IPS-20b (cell line): ENCODE results near the gene ZNF574.

Experiments
- H3K27ac ChIP-seq: one replicate; pipeline ENCODE4 v1.5.1; 2013; ENCODE audit warnings: low read length
- H3K27me3 ChIP-seq: 2 replicates; pipeline ENCODE4 v1.6.1; 2013; ENCODE audit warnings: mild to moderate bottlenecking, low read length, inconsistent platforms; ENCODE audit not compliant: insufficient read depth
- H3K36me3 ChIP-seq: 2 replicates; pipeline ENCODE4 v1.6.1; 2013; ENCODE audit warnings: low read depth, mild to moderate bottlenecking, inconsistent platforms, low read length, moderate library complexity; ENCODE audit not compliant: insufficient read depth
- H3K4me1 ChIP-seq: 2 replicates; pipeline ENCODE4 v1.6.1; 2013; ENCODE audit warnings: mild to moderate bottlenecking, control low read depth, inconsistent platforms, low read length, moderate library complexity; ENCODE audit not compliant: insufficient read depth
- H3K4me3 ChIP-seq: 2 replicates; pipeline ENCODE4 v1.5.1; 2013; ENCODE audit warnings: mild to moderate bottlenecking, low read length, inconsistent platforms
- H3K9ac ChIP-seq: 2 replicates; pipeline ENCODE4 v1.6.1; 2013; ENCODE audit warnings: low read depth, mild to moderate bottlenecking, inconsistent platforms, low read length, moderate library complexity
- H3K9me3 ChIP-seq: 2 replicates; pipeline ENCODE4 v1.6.1; 2013; ENCODE audit warnings: mild to moderate bottlenecking, low read depth, low read length, inconsistent platforms; ENCODE audit not compliant: insufficient read depth

The ZNF574 gene

DNA sequence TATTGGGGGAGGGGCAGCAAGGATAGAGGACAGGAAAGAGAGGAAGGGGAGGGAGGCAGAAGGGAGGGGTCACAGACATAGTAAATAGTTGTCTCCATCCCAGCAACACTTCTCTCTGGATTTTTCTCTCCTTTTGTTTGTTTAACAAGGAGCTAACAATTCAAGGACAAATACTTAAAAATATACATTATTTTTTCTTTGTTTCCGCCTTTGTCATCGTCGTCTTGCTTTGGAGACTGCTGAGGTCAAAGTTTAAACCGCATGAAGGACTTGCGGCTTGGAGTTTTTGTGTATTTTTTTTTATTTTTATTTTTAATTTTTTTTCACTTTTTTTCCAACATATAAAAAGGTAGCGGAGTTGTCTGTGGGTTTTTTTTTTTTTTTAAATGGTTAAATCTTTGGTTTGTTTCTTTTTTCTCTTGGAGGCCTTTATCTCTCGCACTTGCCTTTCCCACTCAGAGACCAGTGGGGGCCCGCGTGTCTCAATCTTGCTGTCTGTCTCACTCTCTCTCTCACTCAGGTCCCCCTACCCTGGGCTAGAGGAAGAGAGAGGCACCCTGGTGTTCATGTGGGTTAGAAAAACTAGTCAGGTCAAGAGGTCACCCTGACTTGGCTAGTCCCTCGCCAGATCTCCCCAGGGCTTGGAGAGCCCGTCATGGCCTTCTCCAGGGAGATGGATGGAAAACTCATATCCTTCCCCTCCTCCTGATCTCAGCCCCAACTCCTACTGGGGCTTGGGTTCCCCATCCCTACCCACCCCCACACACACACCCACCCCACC, 11.0 kb downstream of the ZNF574 start:
- Histone ChIP-seq H3K9ac (no peak overlapping the region), H3K9me3 (no peaks in the 10 kb centered on the region), H3K36me3 (peaks cover 3% of the 10 kb centered on the region), H3K4me3 (no peak overlapping the region), H3K27me3 (no peaks in the 10 kb centered on the region), H3K4me1 (peaks cover 8% of the 10 kb centered on the region), H3K27ac (no peak overlapping the region)

DNA sequence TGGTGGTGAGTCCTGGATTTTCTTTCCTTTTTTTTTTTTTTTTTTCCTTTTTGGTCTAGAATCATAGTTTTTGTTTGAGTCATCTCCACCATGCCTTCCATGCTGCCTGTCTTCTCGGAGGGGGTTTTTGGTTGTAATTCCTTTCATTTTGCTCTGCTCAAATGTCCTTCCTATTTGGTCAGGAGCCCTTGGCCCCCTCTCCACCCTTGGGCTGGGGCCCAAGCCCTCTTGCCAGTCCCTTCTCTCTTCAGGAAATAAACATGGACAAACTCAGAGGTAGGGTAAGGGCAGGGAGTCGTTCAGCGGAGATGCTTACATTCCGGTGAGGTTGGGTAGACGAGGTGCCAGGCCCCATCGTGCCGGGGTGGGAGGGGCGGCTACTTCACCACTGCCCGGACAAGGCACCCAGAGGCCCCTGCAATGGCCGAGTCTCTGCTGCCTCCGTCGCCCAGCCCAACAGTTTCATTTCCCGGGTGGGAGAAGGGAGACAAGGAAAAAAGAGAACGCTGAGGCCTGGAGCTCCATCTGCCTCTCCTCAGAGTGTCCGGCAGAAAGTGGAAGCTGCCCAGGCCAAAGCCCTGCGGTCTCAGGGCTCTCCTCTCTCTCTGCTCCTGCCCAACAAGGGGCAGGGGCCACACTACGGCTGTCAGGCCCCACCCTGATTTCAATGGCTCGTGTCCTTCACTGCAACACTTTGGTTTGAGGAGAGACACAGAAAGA, 12.7 kb downstream of the ZNF574 start:
- Histone ChIP-seq H3K27me3 (no peaks in the 10 kb centered on the region), H3K27ac (no peak overlapping the region), H3K4me3 (no peak overlapping the region), H3K4me1 (peaks cover 8% of the 10 kb centered on the region), H3K9ac (peak overlapping the region; percentile 29; the same call in 1 of the 2 replicates), H3K9me3 (no peaks in the 10 kb centered on the region), H3K36me3 (no peaks in the 10 kb centered on the region)

DNA sequence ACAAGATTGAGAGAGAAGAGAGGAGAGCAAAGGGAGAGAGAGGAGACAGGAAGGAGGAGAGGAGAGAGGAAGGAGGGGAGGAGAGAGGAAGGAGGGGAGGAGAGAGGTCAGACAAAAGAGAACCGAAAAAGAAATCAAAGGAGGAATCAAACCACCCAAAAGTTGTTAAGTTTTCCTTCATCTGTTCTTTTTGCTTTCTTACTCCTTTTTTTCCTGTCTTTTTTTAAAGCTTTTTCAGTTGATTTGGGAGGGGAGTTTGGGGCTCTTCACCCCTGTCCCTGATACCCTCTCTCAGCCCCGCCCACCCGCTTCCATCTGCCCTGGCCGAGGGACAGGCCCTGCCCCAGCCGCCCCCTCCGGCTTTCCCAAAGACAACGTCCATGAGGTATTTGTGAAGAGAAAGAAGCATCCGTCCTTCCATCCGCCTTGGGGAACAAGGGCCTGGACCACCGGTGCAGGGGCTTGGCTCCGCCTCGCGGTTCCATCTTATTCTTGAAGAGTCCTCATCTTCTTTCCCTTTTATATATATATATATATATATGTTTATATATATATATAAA, 13.3 kb downstream of the ZNF574 start:
- no peaks in the 10 kb centered on the region for H3K9me3 ChIP-seq
- peak overlapping the region; percentile 29; the same call in 1 of the 2 replicates for H3K9ac ChIP-seq
- H3K36me3 ChIP-seq, result no peaks in the 10 kb centered on the region
- peaks cover 8% of the 10 kb centered on the region for H3K4me1 ChIP-seq
- H3K27me3 ChIP-seq, result no peaks in the 10 kb centered on the region
- H3K4me3 ChIP-seq, result no peak overlapping the region
- H3K27ac ChIP-seq, result no peak overlapping the region

DNA sequence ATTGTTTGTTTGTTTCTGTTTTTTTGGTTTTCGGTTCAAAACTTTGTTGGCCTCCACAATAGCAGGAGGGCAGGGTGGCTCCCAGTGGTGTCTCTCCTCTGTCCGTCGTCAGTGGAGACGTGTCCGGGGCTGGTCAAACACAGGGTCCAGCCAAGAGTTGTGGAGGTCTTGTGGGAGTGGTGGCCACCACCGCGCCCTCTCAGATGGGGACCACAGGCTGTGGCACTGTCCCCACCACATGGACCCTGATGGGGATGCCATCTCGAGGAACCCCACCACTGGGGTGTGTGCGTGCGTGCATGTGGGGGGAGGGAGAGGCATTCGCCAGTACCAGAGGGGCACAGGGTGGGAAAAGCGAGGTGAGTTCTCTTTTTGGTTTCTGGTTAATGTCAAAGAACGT, 13.8 kb downstream of the ZNF574 start:
- Histone ChIP-seq H3K4me1 (peaks cover 8% of the 10 kb centered on the region), H3K4me3 (no peak overlapping the region), H3K27me3 (peaks cover 1% of the 10 kb centered on the region; the same call in 1 of the 2 replicates), H3K9me3 (no peaks in the 10 kb centered on the region), H3K36me3 (no peaks in the 10 kb centered on the region), H3K27ac (no peak overlapping the region), H3K9ac (no peak overlapping the region)

DNA sequence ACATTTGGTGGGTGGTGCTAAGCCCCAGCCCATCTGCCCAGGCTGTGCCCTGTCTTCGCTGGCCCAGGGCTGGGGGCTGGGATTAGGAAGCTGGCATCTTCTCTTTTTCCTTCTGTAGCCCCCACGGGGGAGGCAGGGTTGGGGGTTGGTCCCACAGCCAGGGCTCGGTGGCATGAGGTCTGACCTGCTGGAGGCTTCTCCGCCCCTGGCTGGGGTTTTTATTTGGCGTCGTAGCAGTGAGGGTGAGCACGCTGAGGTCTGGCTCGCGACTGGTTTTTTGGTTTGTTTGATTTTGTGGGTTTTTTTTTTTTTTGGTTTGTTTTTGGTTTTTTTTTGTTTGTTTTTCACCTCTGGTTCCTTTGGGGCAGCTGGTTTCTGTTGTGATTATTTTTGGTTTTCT, 14.7 kb downstream of the ZNF574 start:
- Histone ChIP-seq H3K27me3 (peaks cover 4% of the 10 kb centered on the region; the same call in 1 of the 2 replicates), H3K36me3 (no peaks in the 10 kb centered on the region), H3K4me3 (no peak overlapping the region), H3K9me3 (no peaks in the 10 kb centered on the region), H3K4me1 (peaks cover 10% of the 10 kb centered on the region), H3K27ac (no peak overlapping the region), H3K9ac (no peak overlapping the region)

DNA sequence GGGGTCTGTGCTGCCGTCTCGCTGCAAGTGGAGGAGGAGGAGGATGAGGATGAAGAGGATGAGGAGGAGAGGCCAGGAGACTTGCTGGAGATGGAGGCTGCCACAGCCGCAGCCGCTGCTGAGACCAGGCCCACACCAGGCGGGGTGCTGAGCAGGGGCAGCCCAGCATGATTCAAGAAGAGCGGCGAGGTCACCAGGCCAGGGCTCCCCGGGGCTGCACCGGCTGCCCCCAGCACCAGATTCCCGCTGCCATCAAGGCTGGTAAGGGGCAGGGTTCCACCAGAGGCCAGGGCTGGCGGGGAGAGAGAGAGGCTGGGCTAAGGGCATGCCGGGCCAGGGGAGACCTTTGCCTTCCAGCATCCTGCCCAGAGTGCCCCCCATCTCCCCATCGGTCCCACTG, 15.3 kb downstream of the ZNF574 start:
- no peak overlapping the region for H3K27ac ChIP-seq
- peaks cover 4% of the 10 kb centered on the region; the same call in 1 of the 2 replicates for H3K27me3 ChIP-seq
- no peaks in the 10 kb centered on the region for H3K9me3 ChIP-seq
- no peaks in the 10 kb centered on the region for H3K36me3 ChIP-seq
- no peak overlapping the region for H3K4me3 ChIP-seq
- no peak overlapping the region for H3K9ac ChIP-seq
- peaks cover 10% of the 10 kb centered on the region for H3K4me1 ChIP-seq

DNA sequence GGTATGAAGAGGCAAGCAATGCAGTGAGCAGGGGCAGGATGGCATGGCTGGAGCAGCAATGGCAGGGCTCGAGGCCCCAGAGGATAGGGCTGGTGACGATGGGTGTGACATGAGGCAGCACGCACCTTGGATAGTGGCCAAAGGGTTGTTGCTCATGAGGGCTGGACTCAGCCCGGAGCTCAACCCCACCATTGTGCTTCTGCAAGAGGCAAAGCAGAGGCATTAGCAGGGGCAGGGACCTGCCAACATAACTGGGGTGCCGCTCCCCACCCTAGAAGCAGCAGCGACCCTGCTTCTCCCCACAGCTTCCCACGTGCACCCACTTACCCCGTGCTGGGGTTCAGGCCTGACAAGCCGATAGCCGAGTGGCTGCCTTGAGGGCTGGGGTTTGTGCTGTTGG, 15.8 kb downstream of the ZNF574 start:
- Histone ChIP-seq H3K27me3 (peaks cover 4% of the 10 kb centered on the region; the same call in 1 of the 2 replicates), H3K9ac (no peak overlapping the region), H3K4me1 (peaks cover 10% of the 10 kb centered on the region), H3K4me3 (no peak overlapping the region), H3K27ac (no peak overlapping the region), H3K36me3 (no peaks in the 10 kb centered on the region), H3K9me3 (no peaks in the 10 kb centered on the region)

DNA sequence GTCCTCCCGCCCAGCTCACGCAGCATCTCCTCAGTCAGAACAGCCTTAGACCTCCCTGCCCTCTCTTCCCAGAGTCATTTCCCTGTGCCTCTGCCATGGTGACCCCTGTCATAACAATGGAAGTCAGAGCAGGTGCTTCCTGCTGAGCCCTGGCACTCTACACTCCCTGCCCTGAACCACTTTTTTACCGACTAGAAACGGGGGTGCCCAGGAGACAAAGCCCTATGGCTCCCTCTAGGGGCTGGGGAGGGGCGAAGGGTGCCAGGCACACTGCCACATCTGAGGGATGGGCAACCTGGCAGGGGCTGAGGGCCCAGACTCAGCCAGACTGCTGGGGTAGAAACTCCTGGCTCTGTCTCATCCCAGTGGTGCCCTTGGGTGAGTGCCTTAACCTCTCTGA, 16.4 kb downstream of the ZNF574 start:
- peaks cover 4% of the 10 kb centered on the region; the same call in 1 of the 2 replicates for H3K27me3 ChIP-seq
- H3K9ac ChIP-seq, result no peak overlapping the region
- no peaks in the 10 kb centered on the region for H3K9me3 ChIP-seq
- H3K4me3 ChIP-seq, result no peak overlapping the region
- no peaks in the 10 kb centered on the region for H3K36me3 ChIP-seq
- peaks cover 10% of the 10 kb centered on the region for H3K4me1 ChIP-seq
- H3K27ac ChIP-seq, result no peak overlapping the region

DNA sequence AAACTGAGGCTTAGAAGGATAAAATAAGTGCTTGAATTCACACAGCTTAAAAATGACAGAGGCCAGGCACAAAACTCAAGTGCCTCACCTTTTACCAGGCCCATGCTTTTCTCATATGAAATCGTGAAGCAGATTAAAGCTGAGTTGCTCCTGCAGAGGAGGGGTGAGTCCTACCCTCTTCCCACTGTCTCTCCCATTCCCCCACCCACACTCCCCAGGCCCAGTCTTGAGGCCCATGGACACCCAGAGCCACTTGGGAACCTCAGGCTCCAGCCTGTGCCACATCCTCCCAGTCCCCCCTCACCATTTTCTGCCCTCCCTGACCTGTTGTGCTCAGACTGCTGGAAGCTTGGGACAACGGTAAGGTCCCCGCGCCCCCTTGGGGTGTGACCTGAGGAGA, 17.5 kb downstream of the ZNF574 start:
- no peak overlapping the region for H3K4me3 ChIP-seq
- H3K36me3 ChIP-seq, result no peaks in the 10 kb centered on the region
- no peak overlapping the region for H3K9ac ChIP-seq
- H3K27me3 ChIP-seq, result peaks cover 4% of the 10 kb centered on the region; the same call in 1 of the 2 replicates
- peaks cover 10% of the 10 kb centered on the region for H3K4me1 ChIP-seq
- H3K9me3 ChIP-seq, result no peaks in the 10 kb centered on the region
- H3K27ac ChIP-seq, result no peak overlapping the region

DNA sequence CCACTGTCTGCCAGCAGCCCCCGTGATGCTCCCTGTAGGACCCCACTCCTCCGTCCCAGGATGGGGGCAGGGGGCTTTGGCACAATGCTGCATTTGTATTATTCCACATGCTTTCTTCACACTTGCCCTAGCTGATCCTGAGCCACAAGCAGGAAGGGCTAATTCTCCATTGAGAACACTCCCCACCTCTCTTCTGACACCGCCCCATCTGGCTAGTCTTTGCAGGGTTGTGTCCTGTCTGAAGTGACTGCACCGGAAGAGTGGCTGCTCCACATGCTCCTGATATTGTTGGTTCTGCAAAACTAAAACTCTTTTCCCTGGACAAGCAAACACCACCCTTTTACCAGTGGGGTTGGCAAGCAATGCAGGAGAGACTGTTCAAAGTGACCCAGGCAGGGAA, 18.0 kb downstream of the ZNF574 start:
- no peak overlapping the region for H3K27ac ChIP-seq
- no peaks in the 10 kb centered on the region for H3K36me3 ChIP-seq
- no peaks in the 10 kb centered on the region for H3K9me3 ChIP-seq
- no peak overlapping the region for H3K9ac ChIP-seq
- peaks cover 4% of the 10 kb centered on the region; the same call in 1 of the 2 replicates for H3K27me3 ChIP-seq
- no peak overlapping the region for H3K4me3 ChIP-seq
- peaks cover 5% of the 10 kb centered on the region; the same call in 1 of the 2 replicates for H3K4me1 ChIP-seq

DNA sequence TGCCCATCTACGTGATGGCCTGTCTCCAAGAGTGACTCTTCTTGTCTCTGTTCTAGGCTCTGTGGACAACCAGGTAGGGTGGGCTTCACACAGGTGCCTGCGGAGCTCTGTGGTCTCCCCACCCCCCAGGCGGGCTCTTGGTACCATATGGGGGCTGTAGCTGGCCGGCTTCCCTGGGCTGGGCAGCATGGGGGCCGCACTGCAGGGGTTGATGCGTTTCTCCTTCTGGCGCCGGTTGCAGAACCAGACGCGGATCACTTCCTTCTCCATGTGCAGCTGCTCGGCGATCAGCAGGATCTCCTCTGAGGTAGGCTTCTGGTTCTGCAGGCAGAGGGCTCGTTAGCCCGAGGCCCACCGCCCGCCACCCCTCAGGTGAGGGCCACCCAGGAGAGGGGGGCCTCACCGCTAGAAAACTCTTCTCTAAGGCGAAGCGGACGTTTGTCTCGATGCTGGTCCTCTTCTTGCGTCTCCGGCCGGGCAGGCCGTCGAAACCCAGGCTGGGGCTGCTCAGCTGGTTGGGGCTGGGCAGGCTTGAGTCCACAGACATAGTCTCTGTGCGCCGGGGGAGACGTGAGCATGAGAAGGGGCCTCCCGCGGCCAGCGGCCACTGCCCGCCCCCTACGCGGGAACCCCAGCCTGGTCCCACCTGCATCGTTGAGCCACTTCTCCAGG, 19.3 kb downstream of the ZNF574 start:
- peak overlapping the region; percentile 57; the same call in 1 of the 2 replicates for H3K4me3 ChIP-seq

More for the DNA sequence above, 19.3 kb downstream of the ZNF574 start:
- Histone ChIP-seq H3K4me1 (peaks cover 2% of the 10 kb centered on the region), H3K27me3 (peaks cover 4% of the 10 kb centered on the region; the same call in 1 of the 2 replicates), H3K36me3 (no peaks in the 10 kb centered on the region), H3K27ac (no peak overlapping the region), H3K9ac (no peak overlapping the region), H3K9me3 (no peaks in the 10 kb centered on the region)
